Osteocyte (in vitro differentiated cells): ENCODE results near the gene KRT7. TPM values are rescaled to one million over a fixed set of nuclear protein-coding genes. Genes with fewer than 3 reads are reported as not detected.
A peak's percentile ranks its signal among the peaks of the same experiment; 100 is the strongest.

Experiments
- DNase-seq: peaks from one replicate; pipeline ENCODE4 v3.0.0; 2021; ENCODE audit warnings: mixed read lengths; ENCODE audit not compliant: unreplicated experiment; ENCODE audit errors: extremely low spot score
- H3K27ac Mint-ChIP-seq: one replicate; pipeline ENCODE4 v1.8.0; 2021; ENCODE audit warnings: mild to moderate bottlenecking, mixed read lengths; ENCODE audit not compliant: unreplicated experiment
- H3K27me3 Mint-ChIP-seq: one replicate; pipeline ENCODE4 v1.8.0; 2021; ENCODE audit warnings: mixed read lengths; ENCODE audit not compliant: unreplicated experiment
- H3K36me3 Mint-ChIP-seq: one replicate; pipeline ENCODE4 v1.8.0; 2021; ENCODE audit warnings: mixed read lengths; ENCODE audit not compliant: unreplicated experiment
- H3K4me1 Mint-ChIP-seq: one replicate; pipeline ENCODE4 v1.8.0; 2021; ENCODE audit warnings: mixed read lengths; ENCODE audit not compliant: unreplicated experiment
- H3K4me3 Mint-ChIP-seq: one replicate; pipeline ENCODE4 v1.8.0; 2021; ENCODE audit warnings: mild to moderate bottlenecking, moderate library complexity, mixed read lengths; ENCODE audit not compliant: unreplicated experiment
- H3K9me3 Mint-ChIP-seq: one replicate; pipeline ENCODE4 v1.8.0; 2021; ENCODE audit warnings: mixed read lengths; ENCODE audit not compliant: unreplicated experiment
- CTCF ChIP-seq: fragments of 200-600 bp; sonication (generic); IDR thresholded peaks from 2 replicates; pipeline ENCODE4 v1.5.0; 2021; ENCODE audit warnings: antibody characterized with exemption, mild to moderate bottlenecking, moderate library complexity
- total RNA-seq: library from RNA; stranded (reverse); gene quantifications from 2 replicates; pipeline ENCODE4 v1.2.1, GENCODE V29; 2021

Gene KRT7
- total RNA-seq, 1 donor from 2014 or later = 168 TPM

DNA sequence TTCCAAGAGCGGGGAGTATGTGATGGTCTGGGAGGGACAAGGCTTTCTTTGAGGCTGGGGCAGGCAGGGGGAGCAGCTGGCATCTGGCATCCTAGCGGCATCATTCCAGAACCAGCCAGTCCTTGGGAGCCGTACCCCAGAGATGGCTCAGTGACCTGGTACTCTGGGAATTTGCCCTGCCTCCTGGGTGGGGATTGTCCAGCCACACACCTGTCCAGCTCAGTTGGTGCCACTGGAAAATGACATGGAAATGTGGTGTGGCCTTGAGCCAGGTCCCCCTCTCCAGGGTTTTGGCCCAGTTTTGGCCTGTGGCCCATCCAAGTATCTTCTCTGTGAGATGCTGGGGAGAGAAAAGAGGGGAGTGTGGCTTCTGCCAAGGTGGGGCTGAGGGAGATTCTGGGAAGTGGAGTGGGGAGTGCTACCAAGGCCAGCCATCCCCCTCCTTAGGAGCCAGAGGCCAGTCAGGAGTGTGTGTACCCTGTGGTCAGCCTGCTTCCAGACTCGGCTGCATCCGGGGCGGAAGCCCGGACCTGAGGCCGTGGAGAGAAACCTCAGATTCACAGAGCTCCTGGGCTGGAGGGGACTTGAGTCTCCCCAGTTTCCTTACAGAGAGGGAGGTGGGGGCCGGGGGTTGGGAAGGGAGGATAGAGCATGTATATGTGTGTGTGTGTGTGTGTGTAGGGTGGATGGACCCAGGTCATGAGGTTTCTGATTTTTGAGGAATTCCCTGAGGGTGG is 26.6 kb upstream of the KRT7 start:
- no peaks in the 10 kb centered on the region for H3K27me3 Mint-ChIP-seq
- TF ChIP-seq CTCF = no peak
- no peak overlapping the region for H3K4me3 Mint-ChIP-seq
- no peaks in the 10 kb centered on the region for H3K9me3 Mint-ChIP-seq
- DNase-seq = no peak
- peak overlapping the region; percentile 6 for H3K27ac Mint-ChIP-seq
- H3K4me1 Mint-ChIP-seq = peaks cover 71% of the 10 kb centered on the region
- no peaks in the 10 kb centered on the region for H3K36me3 Mint-ChIP-seq

- H3K27ac Mint-ChIP-seq = no peak overlapping the region
- DNase-seq = no peak
- H3K4me1 Mint-ChIP-seq = peaks cover 68% of the 10 kb centered on the region
- TF ChIP-seq CTCF = no peak
- no peak overlapping the region for H3K4me3 Mint-ChIP-seq
- H3K9me3 Mint-ChIP-seq = no peaks in the 10 kb centered on the region
- H3K36me3 Mint-ChIP-seq = no peaks in the 10 kb centered on the region
- H3K27me3 Mint-ChIP-seq = no peaks in the 10 kb centered on the region
Measured at GRCh38 chr12:52207106-52207505, 25.9 kb upstream of the KRT7 start.

DNA sequence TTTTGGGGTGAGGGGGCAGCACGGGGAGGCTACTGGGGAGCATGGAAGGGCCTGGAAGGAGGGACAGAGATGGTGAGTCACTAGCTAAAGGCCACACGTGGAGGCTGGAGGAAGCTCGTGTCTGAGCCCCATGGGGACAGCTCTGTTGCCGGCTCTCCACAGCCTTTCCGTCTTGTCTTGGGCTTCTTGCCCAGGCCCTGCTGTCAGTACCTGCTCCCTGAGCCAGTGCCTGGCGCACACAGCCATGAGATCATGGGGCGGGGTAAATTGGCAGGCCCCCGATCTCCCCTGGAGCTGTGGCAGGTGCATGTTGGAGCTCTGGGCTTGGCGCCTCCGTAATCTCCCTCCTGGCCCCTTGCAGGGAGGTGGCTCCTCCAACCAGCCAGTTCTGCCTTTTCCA is 25.1 kb upstream of the KRT7 start:
- Mint-ChIP-seq H3K27ac (no peak overlapping the region), H3K4me1 (peaks cover 60% of the 10 kb centered on the region), H3K36me3 (no peaks in the 10 kb centered on the region), H3K27me3 (no peaks in the 10 kb centered on the region), H3K4me3 (no peak overlapping the region), H3K9me3 (no peaks in the 10 kb centered on the region)
- no peak for DNase-seq
- no peak for TF ChIP-seq CTCF

DNA sequence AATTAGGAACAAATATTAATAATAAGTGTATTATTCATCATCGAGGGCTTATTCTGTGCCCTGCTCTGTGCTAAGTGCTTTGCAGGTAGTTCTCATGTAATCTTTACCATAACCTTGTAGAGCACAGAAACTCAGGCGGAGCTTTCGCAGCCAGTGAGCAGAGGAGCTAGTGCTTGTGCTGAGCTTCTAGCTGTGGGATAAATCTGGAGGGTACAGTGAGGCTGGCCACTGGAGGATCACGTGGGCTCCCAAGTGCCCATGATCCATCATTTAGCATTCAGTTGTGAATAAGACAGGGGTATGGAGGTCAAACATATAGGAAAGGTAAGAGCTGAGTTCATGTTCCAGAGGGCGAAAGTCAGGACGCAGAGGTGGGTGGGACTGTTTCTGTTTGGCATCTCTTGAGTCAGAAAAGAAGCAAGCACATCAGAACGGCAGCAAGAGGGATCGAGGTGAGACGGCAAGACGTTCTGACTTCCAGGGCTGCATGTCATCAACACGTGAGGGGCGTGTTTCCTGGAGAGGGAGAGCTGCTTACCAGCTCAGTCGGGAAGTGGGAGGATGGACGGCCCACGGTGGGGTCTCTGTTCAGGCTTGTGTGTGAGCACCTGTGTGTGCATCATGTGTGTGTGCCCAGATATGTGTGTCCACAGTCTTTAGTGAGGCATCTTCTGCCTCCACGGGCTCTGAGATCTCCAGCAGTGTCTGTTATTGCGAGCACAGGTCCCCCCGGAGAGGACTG is 24.4 kb upstream of the KRT7 start:
- Mint-ChIP-seq H3K27ac (no peak overlapping the region), H3K4me3 (no peak overlapping the region), H3K4me1 (peaks cover 59% of the 10 kb centered on the region), H3K9me3 (no peaks in the 10 kb centered on the region), H3K27me3 (no peaks in the 10 kb centered on the region), H3K36me3 (no peaks in the 10 kb centered on the region)
- no peak for TF ChIP-seq CTCF
- DNase-seq = no peak

DNA sequence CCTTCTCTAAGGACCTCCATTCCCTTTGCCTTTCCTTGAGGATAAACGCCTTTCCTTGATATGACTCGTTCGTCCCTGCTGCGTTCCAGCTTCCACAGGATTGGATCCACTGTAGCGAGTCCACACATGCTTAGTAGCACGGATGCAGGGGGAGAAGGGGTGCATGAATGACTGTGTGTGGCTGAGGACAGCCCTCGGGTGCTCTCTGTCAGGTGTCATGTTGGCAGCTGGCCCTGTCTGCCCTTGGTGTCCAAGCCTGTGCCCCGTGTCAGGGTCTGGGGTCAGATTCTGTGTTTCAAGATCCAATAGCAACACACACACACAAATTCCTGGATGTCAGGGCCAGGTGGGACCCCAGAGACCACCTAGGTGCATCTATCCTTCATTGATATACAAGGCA is 23.7 kb upstream of the KRT7 start:
- Mint-ChIP-seq H3K36me3 (no peaks in the 10 kb centered on the region), H3K4me3 (no peak overlapping the region), H3K27me3 (no peaks in the 10 kb centered on the region), H3K9me3 (no peaks in the 10 kb centered on the region), H3K27ac (no peak overlapping the region), H3K4me1 (peaks cover 57% of the 10 kb centered on the region)
- DNase-seq = no peak
- TF ChIP-seq CTCF = no peak
